Activated naive CD8-positive, alpha-beta T cell treated with anti-CD3 and anti-CD28 coated beads, Interleukin-2, amount 50 U/mL, for 24 hours (primary cell): ENCODE measurements around the gene HLA-A.

Source experiments
- ATAC-seq: fragments of 150-1000 bp; cut with Tn5 transposase; one replicate; pipeline ENCODE4 v1.10.0; 2021
- DNase-seq: peaks from one replicate; pipeline ENCODE4 v3.0.0; 2021
- H3K27ac Mint-ChIP-seq: one replicate; pipeline ENCODE4 v1.8.0; 2021; ENCODE audit warnings: mild to moderate bottlenecking, mixed read lengths
- H3K27me3 Mint-ChIP-seq: one replicate; pipeline ENCODE4 v1.8.0; 2021; ENCODE audit warnings: mixed read lengths
- H3K36me3 Mint-ChIP-seq: one replicate; pipeline ENCODE4 v1.8.0; 2021; ENCODE audit warnings: low read depth, mixed read lengths
- H3K4me1 Mint-ChIP-seq: one replicate; pipeline ENCODE4 v1.8.0; 2021; ENCODE audit warnings: mixed read lengths
- H3K4me3 Mint-ChIP-seq: one replicate; pipeline ENCODE4 v1.8.0; 2021; ENCODE audit warnings: mild to moderate bottlenecking, moderate library complexity, mixed read lengths
- H3K9me3 Mint-ChIP-seq: one replicate; pipeline ENCODE4 v1.8.0; 2021; ENCODE audit warnings: mixed read lengths

Gene HLA-A

GRCh38 chr6:29942275-29943052 lies at the start of gene HLA-A:
Gene HLA-A (plus strand): TSS chr6:29942532. CDS start chr6:29942554, 22 bp downstream.
- Mint-ChIP-seq H3K4me3 (peak within 1 kb of the TSS; percentile 92), H3K9me3 (peaks cover 3% of the 10 kb centered on the region), H3K4me1 (peaks cover 50% of the 10 kb centered on the region), H3K27ac (peak within 1 kb of the TSS; percentile 99), H3K27me3 (no peaks in the 10 kb centered on the region), H3K36me3 (peaks cover 43% of the 10 kb centered on the region)
- DNase-seq (peak; percentile 90), ATAC-seq (peak; percentile 94)

- peaks cover 3% of the 10 kb centered on the region for H3K36me3 Mint-ChIP-seq
- peaks cover under 1% of the 10 kb centered on the region for H3K9me3 Mint-ChIP-seq
These were observed 49.6 kb upstream of the HLA-A start for GRCh38 chr6:29892696-29893095.

GRCh38 chr6:29899281-29899680 lies 43.1 kb upstream of the HLA-A start:
- H3K9me3 Mint-ChIP-seq = peaks cover 7% of the 10 kb centered on the region
- no peaks in the 10 kb centered on the region for H3K27me3 Mint-ChIP-seq
- no peak overlapping the region for H3K4me3 Mint-ChIP-seq
- H3K27ac Mint-ChIP-seq = no peak overlapping the region
- peaks cover 4% of the 10 kb centered on the region for H3K36me3 Mint-ChIP-seq
- no peak for ATAC-seq
- no peak for DNase-seq
- no peaks in the 10 kb centered on the region for H3K4me1 Mint-ChIP-seq

More at GRCh38 chr6:29892696-29893095, 49.6 kb upstream of the HLA-A start:
- Mint-ChIP-seq H3K4me3 (no peak overlapping the region), H3K4me1 (peaks cover 8% of the 10 kb centered on the region), H3K27me3 (no peaks in the 10 kb centered on the region), H3K27ac (no peak overlapping the region)
- DNase-seq (no peak), ATAC-seq (no peak)

GRCh38 chr6:29905286-29905685 lies 37.0 kb upstream of the HLA-A start:
- no peak for ATAC-seq
- no peaks in the 10 kb centered on the region for H3K27me3 Mint-ChIP-seq
- H3K36me3 Mint-ChIP-seq = no peaks in the 10 kb centered on the region
- no peak for DNase-seq
- no peak overlapping the region for H3K4me3 Mint-ChIP-seq
- H3K9me3 Mint-ChIP-seq = no peaks in the 10 kb centered on the region
- peaks cover 11% of the 10 kb centered on the region for H3K4me1 Mint-ChIP-seq
- no peak overlapping the region for H3K27ac Mint-ChIP-seq

- no peak for DNase-seq
- H3K27me3 Mint-ChIP-seq = peaks cover 6% of the 10 kb centered on the region
- peaks cover 19% of the 10 kb centered on the region for H3K4me1 Mint-ChIP-seq
- no peaks in the 10 kb centered on the region for H3K9me3 Mint-ChIP-seq
- H3K27ac Mint-ChIP-seq = no peak overlapping the region
- ATAC-seq = no peak
- H3K4me3 Mint-ChIP-seq = no peak overlapping the region
- no peaks in the 10 kb centered on the region for H3K36me3 Mint-ChIP-seq
These were observed 34.5 kb upstream of the HLA-A start for GRCh38 chr6:29907637-29908340.

- Mint-ChIP-seq H3K27ac (no peak overlapping the region), H3K9me3 (no peaks in the 10 kb centered on the region), H3K36me3 (no peaks in the 10 kb centered on the region), H3K4me1 (peaks cover 19% of the 10 kb centered on the region), H3K4me3 (no peak overlapping the region), H3K27me3 (peaks cover 8% of the 10 kb centered on the region)
- ATAC-seq = no peak
- no peak for DNase-seq
These were observed 34.0 kb upstream of the HLA-A start for GRCh38 chr6:29908341-29908662.

GRCh38 chr6:29908710-29909109 lies 33.6 kb upstream of the HLA-A start:
- H3K36me3 Mint-ChIP-seq = no peaks in the 10 kb centered on the region
- no peaks in the 10 kb centered on the region for H3K9me3 Mint-ChIP-seq
- H3K4me1 Mint-ChIP-seq = peaks cover 19% of the 10 kb centered on the region
- ATAC-seq (no peak), DNase-seq (no peak)
- H3K27me3 Mint-ChIP-seq = peaks cover 8% of the 10 kb centered on the region
- H3K27ac Mint-ChIP-seq = no peak overlapping the region
- no peak overlapping the region for H3K4me3 Mint-ChIP-seq

GRCh38 chr6:29909985-29910384 lies 32.3 kb upstream of the HLA-A start:
- Mint-ChIP-seq H3K27ac (no peak overlapping the region), H3K27me3 (peaks cover 8% of the 10 kb centered on the region), H3K4me1 (peaks cover 19% of the 10 kb centered on the region), H3K36me3 (no peaks in the 10 kb centered on the region), H3K4me3 (no peak overlapping the region), H3K9me3 (no peaks in the 10 kb centered on the region)
- ATAC-seq (peak; percentile 88), DNase-seq (no peak)

- no peaks in the 10 kb centered on the region for H3K36me3 Mint-ChIP-seq
- H3K9me3 Mint-ChIP-seq = no peaks in the 10 kb centered on the region
- no peak for DNase-seq
- peaks cover 19% of the 10 kb centered on the region for H3K4me1 Mint-ChIP-seq
- H3K4me3 Mint-ChIP-seq = no peak overlapping the region
- ATAC-seq = no peak
- H3K27ac Mint-ChIP-seq = no peak overlapping the region
- H3K27me3 Mint-ChIP-seq = peaks cover 8% of the 10 kb centered on the region
These were observed 29.5 kb upstream of the HLA-A start for GRCh38 chr6:29912840-29913239.

- Mint-ChIP-seq H3K27ac (no peak overlapping the region), H3K27me3 (peaks cover 9% of the 10 kb centered on the region), H3K36me3 (no peaks in the 10 kb centered on the region), H3K4me3 (no peak overlapping the region), H3K4me1 (no peaks in the 10 kb centered on the region), H3K9me3 (no peaks in the 10 kb centered on the region)
- DNase-seq (no peak), ATAC-seq (no peak)
These were observed 25.6 kb upstream of the HLA-A start for GRCh38 chr6:29916741-29917140.

GRCh38 chr6:29917857-29918256 lies 24.5 kb upstream of the HLA-A start:
- ATAC-seq = no peak
- DNase-seq = no peak
- H3K4me3 Mint-ChIP-seq = no peak overlapping the region
- no peaks in the 10 kb centered on the region for H3K4me1 Mint-ChIP-seq
- H3K27me3 Mint-ChIP-seq = peaks cover 3% of the 10 kb centered on the region
- no peaks in the 10 kb centered on the region for H3K9me3 Mint-ChIP-seq
- H3K36me3 Mint-ChIP-seq = no peaks in the 10 kb centered on the region
- H3K27ac Mint-ChIP-seq = no peak overlapping the region

GRCh38 chr6:29919506-29920445 lies 22.6 kb upstream of the HLA-A start:
- Mint-ChIP-seq H3K9me3 (no peaks in the 10 kb centered on the region), H3K27me3 (peaks cover 1% of the 10 kb centered on the region), H3K36me3 (peaks cover 1% of the 10 kb centered on the region), H3K4me1 (peaks cover 10% of the 10 kb centered on the region), H3K4me3 (no peak overlapping the region), H3K27ac (no peak overlapping the region)
- no peak for DNase-seq
- ATAC-seq = no peak

- Mint-ChIP-seq H3K27ac (no peak overlapping the region), H3K4me1 (peaks cover 46% of the 10 kb centered on the region), H3K4me3 (no peak overlapping the region), H3K36me3 (peaks cover 21% of the 10 kb centered on the region), H3K9me3 (no peaks in the 10 kb centered on the region), H3K27me3 (peaks cover 1% of the 10 kb centered on the region)
- no peak for ATAC-seq
- DNase-seq = no peak
These were observed 18.0 kb upstream of the HLA-A start for GRCh38 chr6:29924287-29924686.

GRCh38 chr6:29924731-29925130 lies 17.6 kb upstream of the HLA-A start:
- Mint-ChIP-seq H3K4me3 (peak overlapping the region; percentile 74), H3K9me3 (no peaks in the 10 kb centered on the region)
- ATAC-seq = peak; percentile 69

More at GRCh38 chr6:29924731-29925130, 17.6 kb upstream of the HLA-A start:
- Mint-ChIP-seq H3K27me3 (no peaks in the 10 kb centered on the region), H3K4me1 (peaks cover 49% of the 10 kb centered on the region), H3K36me3 (peaks cover 25% of the 10 kb centered on the region), H3K27ac (peak overlapping the region; percentile 87)
- DNase-seq = peak; percentile 43
